ENCODE measurements around the gene B3GAT1.

B3GAT1 gene

GRCh38 chr11:134397304-134398078, 14.6 kb downstream of the B3GAT1 start:
- no peak for DNase-seq
- no peaks in the 10 kb centered on the region for H3K36me3 ChIP-seq (ENCODE audit: control insufficient read depth, insufficient read depth, low read length)
- no peak overlapping the region for H3K27ac ChIP-seq (ENCODE audit: low read depth, low read length)
- H3K4me1 ChIP-seq (ENCODE audit: control insufficient read depth, low read depth, low read length) = no peaks in the 10 kb centered on the region
- peaks cover 2% of the 10 kb centered on the region for H3K79me2 ChIP-seq (ENCODE audit: control insufficient read depth, insufficient read depth, low read length)
- H2BK120ac ChIP-seq (ENCODE audit: low read depth, low read length) = no peak overlapping the region
- no peak overlapping the region for H3K18ac ChIP-seq (ENCODE audit: low read length)
- H2BK5ac ChIP-seq (ENCODE audit: low read length) = no peak overlapping the region
- no peak overlapping the region for H2BK15ac ChIP-seq (replicated peaks; ENCODE audit: low read depth)
- no peak overlapping the region for H3K4me3 ChIP-seq (ENCODE audit: low read length)
- H3K4ac ChIP-seq (ENCODE audit: low read depth, low read length) = no peak overlapping the region
- no peaks in the 10 kb centered on the region for H3K27me3 ChIP-seq (ENCODE audit: insufficient read depth, low read length, poor library complexity)
- H3K79me1 ChIP-seq (ENCODE audit: low read length) = peaks cover 4% of the 10 kb centered on the region
- H3K9ac ChIP-seq (ENCODE audit: low read length) = no peak overlapping the region
- H2AK5ac ChIP-seq (ENCODE audit: low read length) = no peak overlapping the region
- no peak overlapping the region for H3K56ac ChIP-seq (ENCODE audit: low read length)
- no peak overlapping the region for H3K4me2 ChIP-seq (ENCODE audit: low read length)
- no peak overlapping the region for H4K8ac ChIP-seq (ENCODE audit: low read depth, low read length)
- no peak overlapping the region for H3K23ac ChIP-seq (ENCODE audit: low read length)
- H4K5ac ChIP-seq (ENCODE audit: low read length) = no peak overlapping the region
- no CpG with 5 or more reads among the region's 18 CpGs for WGBS (ENCODE audit: extremely low coverage, insufficient coverage, low lambda C conversion rate)

GRCh38 chr11:134395002-134395401, 17.0 kb downstream of the B3GAT1 start:
- Histone ChIP-seq H3K27ac (ENCODE audit: low read depth, low read length) (no peak overlapping the region), H3K18ac (ENCODE audit: low read length) (no peak overlapping the region), H3K79me1 (ENCODE audit: low read length) (peaks cover 2% of the 10 kb centered on the region), H3K27me3 (ENCODE audit: insufficient read depth, low read length, poor library complexity) (no peaks in the 10 kb centered on the region), H3K56ac (ENCODE audit: low read length) (no peak overlapping the region), H3K4me1 (ENCODE audit: control insufficient read depth, low read depth, low read length) (no peaks in the 10 kb centered on the region), H3K79me2 (ENCODE audit: control insufficient read depth, insufficient read depth, low read length) (no peaks in the 10 kb centered on the region), H3K23ac (ENCODE audit: low read length) (no peak overlapping the region), H4K8ac (ENCODE audit: low read depth, low read length) (no peak overlapping the region), H2AK5ac (ENCODE audit: low read length) (no peak overlapping the region), H2BK5ac (ENCODE audit: low read length) (no peak overlapping the region), H3K4me3 (ENCODE audit: low read length) (no peak overlapping the region), H3K9ac (ENCODE audit: low read length) (no peak overlapping the region), H2BK15ac (replicated peaks; ENCODE audit: low read depth) (no peak overlapping the region), H3K4me2 (ENCODE audit: low read length) (no peak overlapping the region), H3K36me3 (ENCODE audit: control insufficient read depth, insufficient read depth, low read length) (no peaks in the 10 kb centered on the region), H3K4ac (ENCODE audit: low read depth, low read length) (no peak overlapping the region), H4K5ac (ENCODE audit: low read length) (no peak overlapping the region), H2BK120ac (ENCODE audit: low read depth, low read length) (no peak overlapping the region)
- no peak for DNase-seq
- no CpG with 5 or more reads among the region's 12 CpGs for WGBS (ENCODE audit: extremely low coverage, insufficient coverage, low lambda C conversion rate)

GRCh38 chr11:134394311-134394710, 17.7 kb downstream of the B3GAT1 start:
- Histone ChIP-seq H3K23ac (ENCODE audit: low read length) (no peak overlapping the region), H3K18ac (ENCODE audit: low read length) (no peak overlapping the region), H3K79me2 (ENCODE audit: control insufficient read depth, insufficient read depth, low read length) (no peaks in the 10 kb centered on the region), H3K4me1 (ENCODE audit: control insufficient read depth, low read depth, low read length) (no peaks in the 10 kb centered on the region), H3K36me3 (ENCODE audit: control insufficient read depth, insufficient read depth, low read length) (no peaks in the 10 kb centered on the region), H3K4me3 (ENCODE audit: low read length) (no peak overlapping the region), H3K56ac (ENCODE audit: low read length) (no peak overlapping the region), H2BK15ac (replicated peaks; ENCODE audit: low read depth) (no peak overlapping the region), H4K5ac (ENCODE audit: low read length) (no peak overlapping the region), H4K8ac (ENCODE audit: low read depth, low read length) (no peak overlapping the region), H3K4ac (ENCODE audit: low read depth, low read length) (no peak overlapping the region), H3K4me2 (ENCODE audit: low read length) (no peak overlapping the region), H3K27ac (ENCODE audit: low read depth, low read length) (no peak overlapping the region), H2BK120ac (ENCODE audit: low read depth, low read length) (no peak overlapping the region), H2AK5ac (ENCODE audit: low read length) (no peak overlapping the region), H3K79me1 (ENCODE audit: low read length) (peaks cover 2% of the 10 kb centered on the region), H3K27me3 (ENCODE audit: insufficient read depth, low read length, poor library complexity) (no peaks in the 10 kb centered on the region), H2BK5ac (ENCODE audit: low read length) (no peak overlapping the region), H3K9ac (ENCODE audit: low read length) (no peak overlapping the region)
- WGBS (ENCODE audit: extremely low coverage, insufficient coverage, low lambda C conversion rate) = no CpG with 5 or more reads among the region's 10 CpGs
- DNase-seq = no peak

- Histone ChIP-seq H3K4ac (ENCODE audit: low read depth, low read length) (no peak overlapping the region), H2AK5ac (ENCODE audit: low read length) (no peak overlapping the region), H3K23ac (ENCODE audit: low read length) (no peak overlapping the region), H4K5ac (ENCODE audit: low read length) (no peak overlapping the region), H3K4me2 (ENCODE audit: low read length) (no peak overlapping the region), H3K27me3 (ENCODE audit: insufficient read depth, low read length, poor library complexity) (no peaks in the 10 kb centered on the region), H3K18ac (ENCODE audit: low read length) (no peak overlapping the region), H3K27ac (ENCODE audit: low read depth, low read length) (no peak overlapping the region), H3K79me2 (ENCODE audit: control insufficient read depth, insufficient read depth, low read length) (no peaks in the 10 kb centered on the region), H3K4me3 (ENCODE audit: low read length) (no peak overlapping the region), H2BK120ac (ENCODE audit: low read depth, low read length) (no peak overlapping the region), H3K4me1 (ENCODE audit: control insufficient read depth, low read depth, low read length) (no peaks in the 10 kb centered on the region), H3K79me1 (ENCODE audit: low read length) (peaks cover 2% of the 10 kb centered on the region), H2BK5ac (ENCODE audit: low read length) (no peak overlapping the region), H3K56ac (ENCODE audit: low read length) (no peak overlapping the region), H3K36me3 (ENCODE audit: control insufficient read depth, insufficient read depth, low read length) (no peaks in the 10 kb centered on the region), H2BK15ac (replicated peaks; ENCODE audit: low read depth) (no peak overlapping the region), H3K9ac (ENCODE audit: low read length) (no peak overlapping the region), H4K8ac (ENCODE audit: low read depth, low read length) (no peak overlapping the region)
- WGBS (ENCODE audit: extremely low coverage, insufficient coverage, low lambda C conversion rate) = no CpG with 5 or more reads among the region's 14 CpGs
- no peak for DNase-seq
Observed at GRCh38 chr11:134393638-134394037, 18.4 kb downstream of the B3GAT1 start.

GRCh38 chr11:134392953-134393615, 19.0 kb downstream of the B3GAT1 start:
- H3K23ac ChIP-seq (ENCODE audit: low read length) = no peak overlapping the region
- H4K5ac ChIP-seq (ENCODE audit: low read length) = no peak overlapping the region
- H4K8ac ChIP-seq (ENCODE audit: low read depth, low read length) = no peak overlapping the region
- no peaks in the 10 kb centered on the region for H3K36me3 ChIP-seq (ENCODE audit: control insufficient read depth, insufficient read depth, low read length)
- no peak overlapping the region for H3K18ac ChIP-seq (ENCODE audit: low read length)
- no peaks in the 10 kb centered on the region for H3K79me2 ChIP-seq (ENCODE audit: control insufficient read depth, insufficient read depth, low read length)
- H3K4me1 ChIP-seq (ENCODE audit: control insufficient read depth, low read depth, low read length) = no peaks in the 10 kb centered on the region
- no peak overlapping the region for H3K4ac ChIP-seq (ENCODE audit: low read depth, low read length)
- no peak overlapping the region for H2BK120ac ChIP-seq (ENCODE audit: low read depth, low read length)
- H3K9ac ChIP-seq (ENCODE audit: low read length) = no peak overlapping the region
- peaks cover 2% of the 10 kb centered on the region for H3K79me1 ChIP-seq (ENCODE audit: low read length)
- no peak overlapping the region for H2BK5ac ChIP-seq (ENCODE audit: low read length)
- H2AK5ac ChIP-seq (ENCODE audit: low read length) = no peak overlapping the region
- H2BK15ac ChIP-seq (replicated peaks; ENCODE audit: low read depth) = no peak overlapping the region
- no peaks in the 10 kb centered on the region for H3K27me3 ChIP-seq (ENCODE audit: insufficient read depth, low read length, poor library complexity)
- no peak overlapping the region for H3K4me2 ChIP-seq (ENCODE audit: low read length)
- WGBS (ENCODE audit: extremely low coverage, insufficient coverage, low lambda C conversion rate) = no CpG with 5 or more reads among the region's 21 CpGs
- no peak for DNase-seq
- H3K27ac ChIP-seq (ENCODE audit: low read depth, low read length) = no peak overlapping the region
- H3K56ac ChIP-seq (ENCODE audit: low read length) = no peak overlapping the region
- H3K4me3 ChIP-seq (ENCODE audit: low read length) = no peak overlapping the region
